SK-N-SH (cell line): Measurements from ENCODE around the gene DLX5. TPM values are rescaled to one million over a fixed set of nuclear protein-coding genes. Genes with fewer than 3 reads are reported as not detected.

Experiments
- CTCF ChIA-PET: fragments of 300-600, 350-600 bp; formaldehyde crosslinking; extraction: SDS; loops from one replicate; lab custom pipeline; 2021; lab: Yijun Ruan, JAX
- POLR2A ChIA-PET: fragments of 350-600 bp; sonication (Branson Sonifier 250); formaldehyde crosslinking; extraction: SDS; loops from one replicate; lab custom pipeline; 2020; ENCODE audit warnings: antibody characterized with exemption, inconsistent platforms; lab: Yijun Ruan, JAX
- DNase-seq: peaks from one replicate; pipeline ENCODE4 v3.0.0; 2012
- H2AFZ ChIP-seq: fragments of 200-600 bp; sonication (generic); 2 replicates; pipeline ENCODE4 v1.8.1; 2016; ENCODE audit warnings: antibody characterized with exemption, mild to moderate bottlenecking, low read depth
- H3F3A ChIP-seq: fragments of 200-600 bp; sonication (generic); replicated peaks from 2 replicates; pipeline ENCODE3; 2016; ENCODE audit warnings: antibody characterized with exemption, mild to moderate bottlenecking; ENCODE audit not compliant: insufficient read depth
- H3K27ac ChIP-seq, 2 experiments: fragments of 200-500 bp in 1 of 2; fragments of 200-600 bp in 1 of 2; sonication (Bioruptor generic) in 1 of 2; sonication (generic), shearing (Covaris generic) in 1 of 2; 2 replicates each; pipeline versions ENCODE4 v1.5.1 to v1.6.1; 2014 to 2016; ENCODE audit warnings: low read depth in 2 of 2, inconsistent platforms in 1 of 2, low read length in 1 of 2, mild to moderate bottlenecking in 1 of 2, mixed read lengths in 1 of 2
- H3K27me3 ChIP-seq: fragments of 200-600 bp; sonication (generic), shearing (Covaris generic); 2 replicates; pipeline ENCODE4 v1.6.1; 2016; ENCODE audit warnings: mixed run types; ENCODE audit not compliant: insufficient read depth
- H3K36me3 ChIP-seq, 2 experiments: fragments of 200-500 bp in 1 of 2; fragments of 200-600 bp in 1 of 2; sonication (Bioruptor generic) in 1 of 2; sonication (generic) in 1 of 2; replicated peaks in 1 of 2; 2 replicates each; pipeline versions ENCODE3 to v1.5.1; 2014 to 2016; ENCODE audit warnings: low read length in 1 of 2, mild to moderate bottlenecking in 1 of 2; ENCODE audit not compliant: insufficient read depth in 2 of 2, control insufficient read depth in 1 of 2
- H3K4me1 ChIP-seq, 2 experiments: fragments of 200-500 bp in 1 of 2; fragments of 200-600 bp in 1 of 2; sonication (Bioruptor generic) in 1 of 2; sonication (generic), shearing (Covaris generic) in 1 of 2; 2 replicates each; pipeline versions ENCODE4 v1.5.1 to v1.6.1; 2014 to 2016; ENCODE audit warnings: low read depth in 1 of 2, low read length in 1 of 2, mixed run types in 1 of 2; ENCODE audit not compliant: insufficient read depth in 2 of 2, control insufficient read depth in 1 of 2
- H3K4me2 ChIP-seq: fragments of 200-600 bp; sonication (generic), shearing (Covaris generic); 2 replicates; pipeline ENCODE4 v1.6.1; 2017; ENCODE audit warnings: mixed run types
- H3K4me3 ChIP-seq, 2 experiments: fragments of 200-500 bp in 1 of 2; fragments of 200-600 bp in 1 of 2; sonication (Bioruptor generic) in 1 of 2; sonication (generic), shearing (Covaris generic) in 1 of 2; 2 replicates each; pipeline versions ENCODE4 v1.5.1 to v1.8.1; 2014 to 2016; ENCODE audit warnings: low read depth in 2 of 2, inconsistent platforms in 1 of 2, low read length in 1 of 2, mild to moderate bottlenecking in 1 of 2, mixed read lengths in 1 of 2, moderate library complexity in 1 of 2
- H3K79me2 ChIP-seq: fragments of 200-600 bp; sonication (generic); 2 replicates; pipeline ENCODE4 v1.8.1; 2017; ENCODE audit warnings: mild to moderate bottlenecking; ENCODE audit not compliant: insufficient read depth
- H3K9ac ChIP-seq: fragments of 200-600 bp; sonication (generic); 2 replicates; pipeline ENCODE4 v1.6.1; 2017; ENCODE audit warnings: mixed run types
- H3K9me2 ChIP-seq: fragments of 200-600 bp; sonication (generic); 2 replicates; pipeline ENCODE4 v1.6.1; 2017; ENCODE audit warnings: mixed run types
- H3K9me3 ChIP-seq: fragments of 200-600 bp; sonication (generic); 2 replicates; pipeline ENCODE4 v1.6.1; 2017; ENCODE audit warnings: mixed run types, mild to moderate bottlenecking, moderate library complexity
- H4K20me1 ChIP-seq: fragments of 200-600 bp; sonication (generic); 2 replicates; pipeline ENCODE4 v1.6.1; 2017; ENCODE audit warnings: mild to moderate bottlenecking, mixed run types; ENCODE audit not compliant: insufficient read depth
- CHD2 ChIP-seq: fragments of 150-350 bp; IDR thresholded peaks from 2 replicates; pipeline ENCODE4 v1.6.1; 2018; ENCODE audit warnings: low read length; ENCODE audit not compliant: partially characterized antibody
- ELF1 ChIP-seq: IDR thresholded peaks from 2 replicates; pipeline ENCODE4 v1.4.0; 2012
- EP300 ChIP-seq, 2 experiments: IDR thresholded peaks; 2 replicates each; pipeline versions ENCODE4 v1.4.0 to v1.6.1; 2012; ENCODE audit warnings: borderline replicate concordance in 1 of 2, low read depth in 1 of 2, low read length in 1 of 2
- NFIC ChIP-seq: IDR thresholded peaks from 2 replicates; pipeline ENCODE4 v1.4.0; 2012; ENCODE audit warnings: borderline replicate concordance
- RAD21 ChIP-seq: IDR thresholded peaks from 2 replicates; pipeline ENCODE4 v1.6.1; 2012; ENCODE audit warnings: mild to moderate bottlenecking, low read length
- SMC3 ChIP-seq: IDR thresholded peaks from 2 replicates; pipeline ENCODE4 v1.6.1; 2012; ENCODE audit warnings: low read depth, low read length, improper control_type of control experiment
- TCF12 ChIP-seq: IDR thresholded peaks from 2 replicates; pipeline ENCODE4 v1.4.0; 2012
- WGBS: methylation state at CpG from one replicate; pipeline ENCODE4 v1.1.6; 2017; ENCODE audit warnings: low lambda C conversion rate; 5-methylcytosine and 5-hydroxymethylcytosine counted together
- polyA plus RNA-seq, 3 experiments: library from polyadenylated mRNA; depleted of rRNA; stranded (reverse); fragments of >200 nt; gene quantifications; 2 replicates each; pipeline ENCODE4 v1.2.3, GENCODE V29; 2012
- TF ChIP-seq, protein P1 (sequence below): IDR thresholded peaks from 2 replicates; pipeline ENCODE4; 2012
- TF ChIP-seq, protein P2 (sequence below): IDR thresholded peaks from 2 replicates; pipeline ENCODE4 v1.4.0; 2012; ENCODE audit warnings: low read depth, borderline replicate concordance

DLX5 gene
- polyA plus RNA-seq, 1 of the 3 experiments (the other 2 are of a cell fraction) = not detected

DNA sequence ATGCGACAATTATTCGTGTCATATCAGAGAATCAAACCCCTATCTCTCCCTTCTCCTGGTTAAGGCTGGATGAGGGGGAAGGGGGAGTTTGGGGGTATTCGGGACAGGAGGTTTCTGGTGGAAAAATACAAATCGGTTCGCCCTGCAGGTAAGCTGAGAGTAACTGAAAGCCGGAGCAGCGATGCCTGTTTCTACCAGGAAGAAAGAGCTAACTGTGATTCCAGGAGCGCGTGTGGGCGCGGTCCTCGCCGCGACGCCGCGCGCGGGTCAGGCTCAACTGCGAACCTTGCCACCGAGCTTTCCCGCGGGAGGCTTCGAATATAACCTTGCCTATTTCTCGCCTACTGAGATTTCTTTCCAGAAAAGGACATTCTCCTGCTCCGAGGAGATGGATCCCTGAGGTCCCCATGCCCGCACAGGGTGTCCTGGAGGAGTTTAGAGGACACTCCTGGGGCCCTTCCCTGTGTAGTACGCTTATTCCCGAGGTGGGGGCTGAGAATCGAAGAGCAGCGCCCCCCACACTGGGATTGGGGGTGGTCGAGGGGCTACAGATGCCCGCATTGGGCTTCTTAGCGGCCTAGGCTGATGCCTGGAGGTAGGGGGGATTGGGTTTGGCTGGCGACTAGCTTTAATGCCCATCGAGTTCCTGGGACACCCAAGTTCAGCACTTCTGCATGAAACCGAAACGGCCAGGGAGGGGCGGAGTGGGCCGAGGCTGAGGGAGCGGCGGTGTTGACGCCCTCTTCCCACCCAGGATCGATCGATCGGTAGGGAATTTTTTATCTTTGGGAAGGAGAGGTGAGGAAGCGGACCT is 32.2 kb downstream of the DLX5 start:
- 78% methylated on average over 47 of the region's 47 CpGs for WGBS
- Histone ChIP-seq H3K4me1 (no peaks in the 10 kb centered on the region; a peak in 2 of 4 replicates), H3K79me2 (no peaks in the 10 kb centered on the region), H3K9ac (no peak overlapping the region), H2AFZ (no peak overlapping the region)
- TF ChIP-seq RAD21 (no peak), NFIC (no peak), ELF1 (no peak), CHD2 (no peak)
- TF ChIP-seq, all 33 proteins: peak for 0
- Histone ChIP-seq H3K36me3 (no peaks in the 10 kb centered on the region), H4K20me1 (no peaks in the 10 kb centered on the region), H3K27ac (no peak overlapping the region), H3F3A (no peaks in the 10 kb centered on the region), H3K9me2 (no peaks in the 10 kb centered on the region), H3K4me3 (no peak overlapping the region), H3K9me3 (no peaks in the 10 kb centered on the region), H3K27me3 (peaks cover 4% of the 10 kb centered on the region; the same call in 1 of the 2 replicates), H3K4me2 (no peak overlapping the region)
- ChIA-PET POLR2A (no interaction called here), CTCF (interaction anchor here (0.9 to 1.6 kb wide), 2 partner anchors 9 to 13 kb away, joined by 3 to 6 read pairs; partner anchors contain the start of gene DLX6)
- DNase-seq = no peak

DNA sequence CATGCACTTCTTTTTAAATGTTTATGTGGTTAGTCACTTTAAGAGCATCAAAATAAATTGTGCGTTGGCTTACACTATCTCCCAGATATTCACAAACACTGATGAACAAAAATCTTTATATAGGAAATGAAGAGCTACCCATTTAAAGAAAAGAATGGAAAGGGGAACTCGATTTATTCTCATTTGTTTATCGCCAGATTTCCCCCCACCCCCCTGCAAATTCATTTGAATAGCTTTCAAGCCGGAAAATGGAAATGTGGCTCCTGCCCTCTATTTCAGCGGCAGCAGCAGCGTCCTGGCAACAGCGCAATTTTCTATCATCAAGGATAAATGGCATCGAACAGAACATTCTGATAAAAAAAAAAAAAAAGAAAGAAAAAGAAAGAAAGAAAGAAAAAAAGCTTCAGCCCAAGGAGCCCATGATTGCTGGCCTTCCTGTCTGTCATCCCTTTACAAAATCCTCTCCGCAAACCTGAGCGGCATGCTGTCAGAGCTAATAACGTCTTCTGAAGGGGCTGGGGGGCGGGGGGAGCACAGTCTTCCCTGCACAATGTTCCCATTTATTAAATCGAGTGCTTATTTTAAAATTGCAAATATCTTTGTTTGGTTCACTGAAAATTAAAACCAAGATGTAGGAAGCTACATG is 33.0 kb downstream of the DLX5 start:
- Histone ChIP-seq H3K9ac (no peak overlapping the region), H4K20me1 (no peaks in the 10 kb centered on the region), H3K4me2 (no peak overlapping the region), H3K27ac (no peak overlapping the region), H3K9me2 (no peaks in the 10 kb centered on the region), H3K4me1 (no peaks in the 10 kb centered on the region; a peak in 2 of 4 replicates), H3K27me3 (peaks cover 4% of the 10 kb centered on the region; the same call in 1 of the 2 replicates), H2AFZ (no peak overlapping the region), H3F3A (no peaks in the 10 kb centered on the region), H3K79me2 (no peaks in the 10 kb centered on the region), H3K36me3 (no peaks in the 10 kb centered on the region), H3K4me3 (no peak overlapping the region), H3K9me3 (no peaks in the 10 kb centered on the region)
- 62% methylated on average over 13 of the region's 13 CpGs for WGBS
- ChIA-PET POLR2A (no interaction called here), CTCF (interaction anchor here (0.9 to 1.6 kb wide), 2 partner anchors 9 to 13 kb away, joined by 3 to 6 read pairs; partner anchors contain the start of gene DLX6)
- no peak for DNase-seq
- TF ChIP-seq SMC3 = no peak
- no peak for TF ChIP-seq EP300 (IDR thresholded peaks at IDR 0.05; ENCODE audit: borderline replicate concordance in 1 of 2, low read depth in 1 of 2, low read length in 1 of 2)
- TF ChIP-seq, protein P1, sequence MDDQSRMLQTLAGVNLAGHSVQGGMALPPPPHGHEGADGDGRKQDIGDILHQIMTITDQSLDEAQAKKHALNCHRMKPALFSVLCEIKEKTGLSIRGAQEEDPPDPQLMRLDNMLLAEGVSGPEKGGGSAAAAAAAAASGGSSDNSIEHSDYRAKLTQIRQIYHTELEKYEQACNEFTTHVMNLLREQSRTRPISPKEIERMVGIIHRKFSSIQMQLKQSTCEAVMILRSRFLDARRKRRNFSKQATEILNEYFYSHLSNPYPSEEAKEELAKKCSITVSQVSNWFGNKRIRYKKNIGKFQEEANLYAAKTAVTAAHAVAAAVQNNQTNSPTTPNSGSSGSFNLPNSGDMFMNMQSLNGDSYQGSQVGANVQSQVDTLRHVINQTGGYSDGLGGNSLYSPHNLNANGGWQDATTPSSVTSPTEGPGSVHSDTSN = no peak
- TF ChIP-seq TCF12 = no peak
- TF ChIP-seq, protein P2, sequence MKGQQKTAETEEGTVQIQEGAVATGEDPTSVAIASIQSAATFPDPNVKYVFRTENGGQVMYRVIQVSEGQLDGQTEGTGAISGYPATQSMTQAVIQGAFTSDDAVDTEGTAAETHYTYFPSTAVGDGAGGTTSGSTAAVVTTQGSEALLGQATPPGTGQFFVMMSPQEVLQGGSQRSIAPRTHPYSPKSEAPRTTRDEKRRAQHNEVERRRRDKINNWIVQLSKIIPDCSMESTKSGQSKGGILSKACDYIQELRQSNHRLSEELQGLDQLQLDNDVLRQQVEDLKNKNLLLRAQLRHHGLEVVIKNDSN = no peak
